ENCODE measurements around the gene ZNF563. TPM values are rescaled to one million over a fixed set of nuclear protein-coding genes. Genes with fewer than 3 reads are reported as not detected.

Gene ZNF563
- polyA plus RNA-seq, 1 donor from 2014 or later = 3.7 TPM

GRCh38 chr19:12272386-12272785 is 61.0 kb downstream of the ZNF563 start:
- Mint-ChIP-seq H3K4me1 (peaks cover 0 to 6% (median 0%) of the 10 kb centered on the region in 3 donors), H3K27ac (no peak overlapping the region), H3K36me3 (peaks cover 55% of the 10 kb centered on the region), H3K27me3 (no peaks in the 10 kb centered on the region), H3K4me3 (peak overlapping the region in 1 of 4 donors; percentile 27), H3K9me3 (peaks cover 28 to 56% (median 53%) of the 10 kb centered on the region in 3 donors)

- Mint-ChIP-seq H3K27ac (peak overlapping the region in 1 of 3 donors; percentile 59), H3K27me3 (no peaks in the 10 kb centered on the region), H3K36me3 (peaks cover 40% of the 10 kb centered on the region), H3K9me3 (peaks cover 23 to 51% (median 37%) of the 10 kb centered on the region in 3 donors), H3K4me3 (peak overlapping the region in 1 of 4 donors; percentile 39), H3K4me1 (peaks cover 0 to 1% (median 0%) of the 10 kb centered on the region in 3 donors)
These were observed 62.6 kb downstream of the ZNF563 start for GRCh38 chr19:12270854-12271253.

Other genes starting within 250 kb of the ZNF563 start
- gene ZNF20, start 193.3 kb downstream of the ZNF563 start, polyA plus RNA-seq = 1.9 TPM
- gene ZNF625, start 176.9 kb downstream of the ZNF563 start, polyA plus RNA-seq = 1.1 TPM
- gene ZNF136, start 170.5 kb downstream of the ZNF563 start, polyA plus RNA-seq = 21.9 TPM
- gene ZNF44, start 38.8 kb downstream of the ZNF563 start, polyA plus RNA-seq = 18.9 TPM
- 2.3 TPM for gene ZNF442, start 32.0 kb upstream of the ZNF563 start, polyA plus RNA-seq
- 10.2 TPM for gene ZNF799, start 67.6 kb upstream of the ZNF563 start, polyA plus RNA-seq
- 2.4 TPM for gene ZNF443, start 107.4 kb upstream of the ZNF563 start, polyA plus RNA-seq
- gene ZNF709, start 151.2 kb upstream of the ZNF563 start, polyA plus RNA-seq = 2.6 TPM
- gene ZNF564, start 217.8 kb upstream of the ZNF563 start, polyA plus RNA-seq = 16.2 TPM

Data from IgD-negative memory B cell (primary cell).